Measurements from ENCODE around the gene DCDC2.

The DCDC2 gene

GRCh38 chr6:24186349-24186748 is 171.5 kb downstream of the DCDC2 start:
- no peak overlapping the region for H3K4me3 ChIP-seq (replicated peaks; ENCODE audit: low read depth, low read length)
- no peak for DNase-seq (ENCODE audit: extremely low read depth, low read depth)
- no peak for TF ChIP-seq CTCF (IDR thresholded peaks at IDR 0.05; ENCODE audit: low read depth, low read length, missing control alignments)

- DNase-seq (ENCODE audit: extremely low read depth, low read depth): no peak
These were observed 174.3 kb downstream of the DCDC2 start for GRCh38 chr6:24183584-24183983.

GRCh38 chr6:24157886-24158285 is 200.0 kb downstream of the DCDC2 start:
- no peak for DNase-seq (ENCODE audit: extremely low read depth, low read depth)
- TF ChIP-seq CTCF (IDR thresholded peaks at IDR 0.05; ENCODE audit: low read depth, low read length, missing control alignments): no peak
- no peak overlapping the region for H3K4me3 ChIP-seq (replicated peaks; ENCODE audit: low read depth, low read length)

More at GRCh38 chr6:24183584-24183983, 174.3 kb downstream of the DCDC2 start:
- H3K4me3 ChIP-seq (replicated peaks; ENCODE audit: low read depth, low read length): no peak overlapping the region
- no peak for TF ChIP-seq CTCF (IDR thresholded peaks at IDR 0.05; ENCODE audit: low read depth, low read length, missing control alignments)

GRCh38 chr6:24154121-24154520 is 203.7 kb downstream of the DCDC2 start:
- TF ChIP-seq CTCF (IDR thresholded peaks at IDR 0.05; ENCODE audit: low read depth, low read length, missing control alignments): no peak
- H3K4me3 ChIP-seq (replicated peaks; ENCODE audit: low read depth, low read length): no peak overlapping the region
- DNase-seq (ENCODE audit: extremely low read depth, low read depth): no peak

- DNase-seq (ENCODE audit: extremely low read depth, low read depth): no peak
- no peak for TF ChIP-seq CTCF (IDR thresholded peaks at IDR 0.05; ENCODE audit: low read depth, low read length, missing control alignments)
- no peak overlapping the region for H3K4me3 ChIP-seq (replicated peaks; ENCODE audit: low read depth, low read length)
These were observed 205.8 kb downstream of the DCDC2 start for GRCh38 chr6:24152014-24152413.

GRCh38 chr6:24149836-24150235 is 208.0 kb downstream of the DCDC2 start:
- no peak for TF ChIP-seq CTCF (IDR thresholded peaks at IDR 0.05; ENCODE audit: low read depth, low read length, missing control alignments)
- H3K4me3 ChIP-seq (replicated peaks; ENCODE audit: low read depth, low read length): no peak overlapping the region
- no peak for DNase-seq (ENCODE audit: extremely low read depth, low read depth)

- DNase-seq (ENCODE audit: extremely low read depth, low read depth): no peak
- TF ChIP-seq CTCF (IDR thresholded peaks at IDR 0.05; ENCODE audit: low read depth, low read length, missing control alignments): no peak
- no peak overlapping the region for H3K4me3 ChIP-seq (replicated peaks; ENCODE audit: low read depth, low read length)
These were observed 208.6 kb downstream of the DCDC2 start for GRCh38 chr6:24149296-24149695.
